ENCODE measurements around the gene SLC44A3.
"Not testable (repeated sequence)": the region's sequence is repeated elsewhere in the genome, so short reads cannot be mapped to it uniquely, and the experiment has no call there.

Gene SLC44A3

DNA sequence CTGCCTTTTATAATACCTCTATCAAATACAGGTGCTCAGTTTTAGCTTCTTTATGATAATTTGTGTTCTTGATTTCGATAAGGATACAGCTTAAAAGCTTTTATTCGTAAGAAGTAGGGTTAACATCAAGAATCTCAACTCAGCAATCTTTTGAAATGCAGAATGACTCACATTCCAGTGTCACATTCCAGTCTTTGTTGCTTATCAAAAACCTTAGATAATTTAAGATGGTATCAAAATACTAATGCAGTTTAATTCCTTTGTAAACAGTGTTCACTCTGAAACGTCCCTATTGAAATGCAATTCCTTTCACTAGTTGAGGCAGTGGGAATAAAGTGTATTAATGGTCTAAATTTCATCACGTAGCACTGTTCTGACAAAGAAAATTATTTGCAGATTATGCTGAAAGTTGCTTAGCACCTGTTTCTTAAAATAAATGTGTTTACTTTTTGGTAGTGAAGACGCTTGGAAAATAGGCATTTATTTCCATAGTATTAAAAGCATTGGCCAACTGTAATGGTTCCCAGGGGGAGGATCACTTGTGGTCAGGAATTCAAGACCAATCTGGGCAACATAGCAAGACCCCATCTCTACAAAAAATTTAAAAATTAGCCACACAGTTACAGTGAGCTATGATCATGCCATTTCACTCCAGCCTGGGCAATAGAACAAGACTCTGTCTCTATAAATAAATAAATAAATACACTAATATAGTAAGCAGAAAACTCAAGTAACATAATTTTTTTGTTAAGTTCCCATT is 116.9 kb downstream of the SLC44A3 start:
- peak; percentile 35 for DNase-seq

- DNase-seq = no peak
Measured at GRCh38 chr1:94937820-94938219, 117.7 kb downstream of the SLC44A3 start.

- DNase-seq = no peak
Measured at GRCh38 chr1:94940738-94941137, 120.6 kb downstream of the SLC44A3 start.

GRCh38 chr1:94941480-94941879 is 121.3 kb downstream of the SLC44A3 start:
- DNase-seq = not testable (repeated sequence)

DNA sequence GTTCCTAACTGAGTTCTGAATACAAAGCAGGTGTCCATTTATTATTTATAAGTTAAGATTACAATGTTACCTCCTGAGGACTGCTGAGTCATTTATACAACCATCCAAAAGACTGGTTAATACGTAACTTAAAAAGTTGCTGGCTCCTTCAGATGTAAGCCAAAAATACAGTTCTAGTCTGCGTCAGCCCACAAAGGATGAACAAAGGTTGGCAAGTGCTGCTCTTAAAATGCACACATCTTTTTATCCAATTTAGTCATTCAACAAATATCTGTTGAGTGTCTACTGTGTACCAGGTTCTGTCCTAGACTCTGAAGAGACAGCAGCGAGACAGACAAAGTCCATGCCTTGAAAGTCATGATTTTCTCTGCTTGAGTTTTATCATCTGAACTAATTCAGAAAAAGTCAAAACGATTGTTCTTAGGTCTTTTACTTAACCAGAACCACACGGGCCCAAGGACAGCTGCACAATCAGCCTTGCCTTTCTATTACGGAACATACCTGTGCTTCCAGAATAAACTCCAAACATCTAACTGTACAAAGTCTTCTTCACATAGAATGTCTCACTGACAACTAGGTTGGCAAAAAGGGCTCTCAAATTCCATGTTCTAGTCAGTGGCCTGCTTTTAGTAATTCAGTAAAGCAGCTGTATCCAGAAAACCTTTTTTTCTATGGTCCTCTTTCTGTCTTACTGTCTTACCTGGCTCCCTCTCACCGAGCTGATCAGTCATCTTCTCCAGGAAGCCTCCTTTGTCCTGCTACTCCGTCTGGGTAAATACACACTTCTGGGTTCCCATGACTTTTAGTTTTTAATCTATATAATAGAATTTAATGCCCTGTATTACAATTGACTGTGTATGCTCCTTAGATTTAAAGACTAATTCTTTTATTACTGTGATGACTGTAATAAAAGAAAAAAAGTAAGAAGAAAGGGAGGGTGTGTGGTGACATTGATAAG is 122.3 kb downstream of the SLC44A3 start:
- no peak for DNase-seq

Measured in fibroblast of skin of right biceps (primary cell).